HG02938 (cell line): ENCODE results near the gene WDFY4.

Experiments used
- ATAC-seq: cut with Tn5 transposase; IDR thresholded peaks from one replicate; pipeline ENCODE4 v1.9.1; 2021; ENCODE audit warnings: mild to moderate bottlenecking, moderate library complexity; ENCODE audit not compliant: unreplicated experiment

Gene WDFY4

DNA sequence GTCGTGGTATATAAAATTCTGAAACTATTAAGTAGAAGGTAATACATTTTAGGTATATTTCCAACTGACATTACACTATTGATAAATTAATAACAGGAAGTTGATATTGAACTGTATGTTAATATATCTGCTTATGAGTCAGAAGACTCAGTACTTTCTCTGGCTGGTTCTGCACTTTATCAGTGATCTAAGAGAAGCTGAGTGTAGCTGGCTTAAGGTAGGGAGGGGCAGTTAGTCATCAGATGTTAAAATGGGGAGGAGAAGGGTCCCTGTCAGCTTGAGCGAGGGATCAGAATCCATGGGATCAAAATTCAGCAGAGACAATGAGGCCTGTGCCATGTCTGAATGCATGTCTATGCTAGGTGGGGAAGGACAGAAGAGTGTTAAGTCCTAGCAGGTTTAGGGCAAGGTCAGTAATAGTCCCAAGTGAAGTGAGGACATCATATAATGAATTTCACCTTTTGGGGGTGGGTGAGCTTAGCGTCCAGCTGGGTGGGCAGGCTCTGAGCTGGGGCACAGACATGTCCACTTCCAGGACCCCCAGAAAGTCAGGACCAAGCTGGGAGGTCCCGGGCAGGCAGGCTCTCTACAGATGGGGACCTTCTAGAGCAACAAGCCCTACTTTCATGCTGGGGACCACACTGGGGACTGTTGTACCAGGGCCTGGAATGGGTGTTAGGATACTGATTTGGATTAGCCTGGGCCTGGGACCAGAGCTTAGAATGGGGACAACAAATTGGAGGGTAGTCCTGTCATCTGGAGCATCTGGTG, 82.9 kb downstream of the WDFY4 start:
- ATAC-seq: no peak

DNA sequence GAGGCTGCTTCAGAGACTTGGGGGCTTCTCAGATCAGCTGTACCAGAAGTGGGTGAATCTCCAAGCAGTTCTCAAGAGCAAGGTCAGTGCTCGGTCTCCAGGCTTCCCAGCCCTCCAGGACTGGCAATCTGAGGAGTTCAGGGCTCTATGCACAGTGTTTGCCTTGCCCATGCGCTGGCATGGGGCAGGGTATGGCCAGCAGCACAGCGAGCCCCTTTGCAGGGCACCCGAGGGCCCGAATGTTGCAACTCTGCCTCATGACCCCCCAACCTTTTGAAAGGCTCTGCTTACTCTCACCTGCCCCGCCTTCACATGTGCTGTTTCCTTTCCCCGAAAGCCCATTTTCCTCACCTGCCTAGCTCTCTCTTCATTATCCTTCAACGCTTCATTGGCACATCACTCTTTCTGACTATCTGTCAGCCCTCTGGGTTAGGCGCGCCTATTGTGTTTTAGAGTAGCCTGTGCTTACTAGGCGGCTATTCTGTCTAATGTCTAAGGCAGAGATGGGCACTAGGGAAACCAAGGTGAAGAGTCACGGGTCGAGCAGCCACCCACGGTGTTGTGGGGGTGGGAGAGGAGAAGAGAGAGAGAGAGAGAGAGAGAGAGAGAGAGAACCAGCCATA, 83.6 kb downstream of the WDFY4 start:
- ATAC-seq: no peak

DNA sequence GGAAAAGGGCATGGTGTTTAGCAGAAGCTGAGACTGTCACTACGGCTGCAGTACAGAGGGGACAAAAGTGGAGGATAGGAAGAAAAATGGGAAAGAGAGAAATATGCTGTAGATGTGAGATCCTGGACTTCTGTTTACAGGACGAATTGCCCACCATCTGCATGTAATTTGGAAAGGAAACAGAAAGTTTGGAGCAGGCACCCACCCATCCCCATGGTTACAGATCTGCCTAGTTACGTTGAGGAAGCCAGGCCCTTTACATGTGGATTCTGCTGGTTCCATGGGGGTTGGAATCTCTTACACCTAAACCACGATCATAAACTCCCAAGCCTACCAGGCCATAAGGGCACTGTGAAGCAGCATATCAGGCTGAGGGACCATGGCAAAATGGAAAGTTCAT, 84.3 kb downstream of the WDFY4 start:
- no peak for ATAC-seq

DNA sequence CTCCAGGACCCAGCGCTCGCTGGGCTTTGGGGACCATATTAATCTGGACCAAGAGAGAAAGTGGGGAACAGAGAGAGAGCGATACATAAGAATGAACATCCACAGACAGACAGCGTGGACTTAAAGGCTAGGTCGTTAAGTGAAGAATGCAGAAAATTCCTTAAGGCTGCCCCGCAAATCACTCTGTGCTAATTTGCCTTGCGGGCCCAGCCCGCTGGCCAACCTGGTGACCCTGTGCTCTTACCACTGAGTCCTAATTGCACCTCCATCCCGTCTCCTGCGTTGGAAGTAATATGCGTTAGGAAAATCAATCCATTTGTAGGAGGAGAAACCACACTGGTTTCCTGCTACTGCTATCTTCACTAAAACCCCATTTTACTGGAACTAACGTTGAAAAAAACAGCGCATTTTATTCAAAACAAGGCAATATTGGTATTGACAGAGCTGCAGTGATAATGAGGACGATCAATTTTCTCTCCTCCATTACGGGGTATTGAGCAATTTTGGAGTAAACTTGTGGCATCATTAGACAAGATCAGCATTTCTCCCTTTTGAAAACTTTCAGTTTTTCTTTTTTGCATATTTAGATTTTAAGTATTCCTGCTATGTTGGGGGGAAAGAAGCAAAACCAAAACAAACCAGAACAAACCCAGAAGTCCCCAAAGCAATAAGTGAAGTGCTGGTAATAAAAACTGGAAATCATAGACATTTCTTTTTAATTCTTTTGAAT, 85.2 kb downstream of the WDFY4 start:
- ATAC-seq: no peak

DNA sequence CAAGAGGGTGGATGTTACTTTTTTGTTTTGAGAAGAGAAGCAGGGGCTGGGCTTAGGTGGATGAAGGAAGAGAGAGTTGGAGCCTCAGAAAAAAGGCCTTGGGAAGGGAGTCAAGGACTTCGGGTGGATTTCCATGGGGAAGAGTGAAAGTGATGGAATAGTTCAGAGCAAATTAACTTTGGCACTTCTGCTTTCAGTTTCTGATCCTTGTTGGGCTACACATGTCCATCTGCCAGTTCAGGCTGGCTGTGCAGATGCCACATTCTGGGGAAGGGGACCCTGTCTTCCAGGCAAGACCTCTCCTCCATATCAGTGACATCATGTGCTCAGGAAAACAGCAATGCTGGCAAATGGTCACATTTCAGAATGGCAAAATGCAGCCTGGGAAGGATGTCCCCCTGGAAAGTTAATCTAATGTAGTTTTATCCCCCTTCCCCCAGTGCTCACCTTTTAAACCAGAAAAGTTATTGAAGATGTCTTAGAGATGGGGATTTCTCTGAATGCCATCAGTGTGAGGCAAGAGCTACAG, 86.0 kb downstream of the WDFY4 start:
- no peak for ATAC-seq

DNA sequence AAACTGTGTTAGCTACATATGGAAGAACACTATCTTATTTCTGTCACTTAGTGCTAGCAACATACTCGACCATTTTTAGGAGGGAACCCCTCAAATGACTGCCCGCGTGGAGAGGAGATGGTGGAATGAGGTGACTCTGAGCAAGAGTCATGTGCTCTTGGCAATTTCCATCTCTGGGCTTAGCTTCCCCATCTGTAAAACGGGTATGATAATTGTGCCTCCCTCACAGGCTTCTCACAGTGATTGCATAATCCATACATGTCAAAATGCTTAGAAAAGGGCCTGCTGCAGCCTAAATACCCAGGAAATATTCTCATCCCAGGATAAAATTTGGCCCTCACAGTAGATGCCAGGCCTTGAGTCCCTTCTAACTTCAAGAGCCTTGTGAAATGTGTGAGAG, 86.6 kb downstream of the WDFY4 start:
- ATAC-seq: no peak

DNA sequence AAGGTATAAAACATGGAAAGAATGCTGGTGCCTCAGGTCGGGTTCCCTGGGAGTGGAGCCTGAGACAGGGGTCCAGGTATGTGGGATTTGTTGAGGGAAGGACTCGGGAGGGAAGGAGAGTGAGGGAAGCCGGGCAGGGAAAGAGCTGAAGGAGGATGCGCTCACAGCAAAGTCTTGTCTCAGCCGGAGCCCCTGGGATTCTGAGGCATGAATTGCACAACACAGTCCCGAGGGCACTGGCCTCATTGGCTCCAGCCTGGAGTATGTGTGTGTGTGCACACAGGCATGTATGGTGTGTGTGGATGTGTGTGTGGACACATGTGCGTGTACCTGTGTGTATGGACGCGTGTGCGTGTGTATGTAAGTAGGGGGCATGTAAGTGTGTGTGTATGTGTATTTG, 87.4 kb downstream of the WDFY4 start:
- ATAC-seq: no peak

DNA sequence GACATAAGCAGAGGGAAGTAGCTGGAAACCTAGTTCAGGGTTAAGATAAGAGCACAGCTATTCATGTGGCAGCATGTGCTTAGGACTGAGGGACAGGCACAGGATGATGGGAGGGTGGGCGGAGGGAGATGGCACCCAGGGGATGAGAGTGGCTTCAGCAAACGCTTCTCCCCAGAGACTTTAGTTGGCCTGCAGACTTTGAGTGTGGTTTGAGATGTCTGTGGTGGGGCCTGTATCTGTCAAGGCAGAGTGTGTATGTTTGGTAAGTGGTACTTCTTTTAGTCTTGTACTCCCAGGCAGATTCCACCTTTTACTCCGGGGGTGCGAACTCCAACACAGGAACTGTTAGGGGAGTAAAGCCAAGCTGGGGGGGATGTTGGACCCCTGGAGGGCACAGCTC, 88.9 kb downstream of the WDFY4 start:
- ATAC-seq: no peak

DNA sequence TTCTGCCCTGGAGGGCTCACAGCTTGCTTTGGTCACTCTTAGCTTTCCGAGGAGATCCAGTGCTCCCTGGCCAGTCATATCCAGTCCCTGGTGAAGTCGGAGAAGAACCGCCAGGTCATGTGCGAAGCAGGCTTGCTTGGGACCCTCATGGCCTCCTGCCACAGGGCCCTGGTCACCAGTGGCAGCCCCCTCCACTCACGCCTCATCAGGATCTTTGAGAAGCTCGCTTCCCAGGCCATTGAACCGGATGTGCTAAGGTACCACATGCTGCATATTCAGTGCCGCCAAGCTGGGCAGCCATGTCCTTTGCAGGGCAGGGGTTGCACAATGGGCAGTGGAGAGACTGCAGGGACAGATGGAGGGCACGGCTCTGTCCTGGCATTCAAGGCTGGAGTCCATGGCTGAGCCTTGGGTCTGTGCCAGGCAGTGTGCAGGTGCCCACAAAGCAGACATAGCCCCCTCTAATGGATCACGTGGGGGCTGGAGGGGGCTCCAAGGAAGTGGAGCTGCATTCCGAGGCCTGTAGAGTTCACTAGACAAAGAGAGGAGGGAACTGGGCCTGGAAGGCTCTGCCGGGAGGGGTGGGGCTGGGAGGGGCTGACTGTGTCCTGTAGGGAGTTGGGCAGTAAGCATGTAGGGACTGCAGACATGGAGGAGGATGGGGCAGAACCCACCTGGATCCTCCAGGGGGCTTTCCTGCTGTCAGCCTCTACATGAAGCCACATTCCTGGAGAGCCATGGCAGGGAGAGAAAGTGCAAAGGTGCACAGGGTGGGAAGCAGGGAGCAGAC, 89.9 kb downstream of the WDFY4 start:
- no peak for ATAC-seq

DNA sequence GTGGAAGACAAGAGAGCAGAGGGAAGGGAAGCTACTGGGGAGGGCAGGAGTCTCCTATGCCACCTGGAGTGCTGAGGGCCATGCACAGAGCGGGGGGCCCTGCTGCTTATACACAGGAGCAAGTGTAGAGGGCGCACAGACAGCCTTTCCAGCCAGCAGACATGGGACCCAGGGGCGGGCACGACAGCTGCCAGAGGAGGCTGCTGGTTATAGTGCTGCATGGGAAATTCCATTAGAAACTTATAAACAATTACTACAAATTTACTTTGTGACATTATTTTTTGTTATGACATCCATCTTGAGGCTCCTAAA, 90.5 kb downstream of the WDFY4 start:
- no peak for ATAC-seq

DNA sequence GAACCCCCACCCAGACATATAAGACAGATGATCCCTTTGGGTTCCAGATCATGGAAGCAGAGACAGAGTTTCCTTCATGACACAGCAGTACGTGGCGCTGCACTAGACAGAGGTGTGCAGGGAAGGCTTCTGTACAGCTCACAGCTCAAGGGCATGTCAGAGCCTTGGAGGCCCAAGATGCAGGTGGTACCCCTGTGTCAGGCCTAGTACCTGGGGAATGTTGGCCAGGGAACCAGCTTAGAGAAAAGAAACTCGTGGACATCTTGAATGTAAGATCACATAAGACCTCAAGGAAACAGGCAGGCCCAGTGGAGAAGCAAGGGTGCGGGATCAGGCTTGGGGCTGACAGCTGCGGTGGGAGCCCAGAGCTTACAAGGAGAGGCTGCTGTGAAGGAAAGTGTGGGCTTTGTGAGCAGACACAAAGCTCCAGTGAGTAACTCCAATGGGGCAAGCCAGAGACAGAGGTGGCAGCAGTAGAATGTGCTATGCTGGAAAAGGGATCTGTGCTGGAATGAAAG, 91.4 kb downstream of the WDFY4 start:
- ATAC-seq: no peak

DNA sequence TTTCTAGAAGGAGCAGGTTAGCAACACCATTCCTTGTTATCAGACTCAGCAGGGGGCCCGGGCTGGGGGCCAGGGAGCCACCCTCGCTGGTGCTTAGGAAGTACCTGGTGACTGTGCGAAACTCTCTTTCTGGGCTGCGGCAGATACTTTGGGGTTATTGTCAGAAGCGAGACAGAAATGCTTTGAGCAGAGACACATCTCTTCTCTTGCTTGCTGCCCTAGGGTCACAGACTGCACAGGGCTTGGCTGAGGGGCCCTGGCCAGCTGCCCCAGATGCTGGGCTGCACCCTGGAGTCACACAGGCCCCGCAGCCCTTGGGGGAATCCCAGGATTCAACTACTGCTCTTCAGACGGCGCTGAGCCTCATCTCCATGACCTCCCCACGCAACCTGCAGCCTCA, 91.9 kb downstream of the WDFY4 start:
- ATAC-seq: no peak

DNA sequence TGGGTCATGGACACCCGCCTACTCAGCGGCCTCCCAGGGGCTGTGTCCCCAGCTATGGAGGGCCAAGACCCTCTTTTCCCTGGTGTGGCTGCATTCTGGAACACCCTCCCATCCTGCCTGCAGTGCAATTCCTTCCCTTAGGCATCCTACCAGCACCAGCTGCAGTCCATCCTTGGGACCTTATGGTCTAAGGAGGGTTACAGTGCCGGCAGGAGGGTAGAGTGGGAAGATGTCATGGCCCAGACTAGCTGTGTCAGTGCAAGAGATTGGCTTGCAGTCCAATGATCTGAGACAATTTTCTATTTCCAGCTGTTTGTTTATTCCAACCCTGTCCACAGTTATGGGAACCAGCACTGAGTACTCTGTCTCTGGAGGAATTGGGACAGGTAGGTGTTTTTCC, 92.4 kb downstream of the WDFY4 start:
- no peak for ATAC-seq

DNA sequence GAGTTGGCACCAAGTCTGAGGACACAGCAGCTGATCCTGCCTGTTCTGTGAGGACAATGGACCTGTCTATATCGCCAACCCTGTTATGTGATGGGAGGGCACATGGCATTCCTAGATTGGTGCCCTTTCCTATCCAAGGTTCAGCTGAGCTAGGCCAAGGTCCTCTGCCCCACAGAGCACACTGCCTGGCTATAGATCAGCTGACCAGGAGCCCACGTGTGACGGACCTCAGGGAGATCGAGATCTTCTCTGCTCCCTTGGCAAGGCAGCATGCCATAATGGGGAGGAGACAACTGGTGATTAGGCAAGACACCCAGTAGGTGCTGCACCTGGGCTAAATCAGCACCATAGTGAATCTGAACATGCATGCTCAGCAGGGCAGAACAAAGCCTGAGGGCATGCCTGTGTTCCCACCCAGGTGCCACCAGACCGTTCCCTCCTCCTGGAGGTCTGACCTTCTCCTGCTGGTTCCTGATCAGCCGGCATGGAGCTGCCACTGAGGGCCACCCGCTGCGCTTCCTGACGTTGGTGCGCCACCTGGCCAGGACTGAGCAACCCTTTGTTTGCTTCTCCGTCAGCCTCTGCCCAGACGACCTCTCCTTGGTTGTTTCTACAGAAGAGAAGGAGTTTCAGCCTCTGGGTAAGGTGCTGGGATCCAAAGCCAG, 93.7 kb downstream of the WDFY4 start:
- no peak for ATAC-seq

DNA sequence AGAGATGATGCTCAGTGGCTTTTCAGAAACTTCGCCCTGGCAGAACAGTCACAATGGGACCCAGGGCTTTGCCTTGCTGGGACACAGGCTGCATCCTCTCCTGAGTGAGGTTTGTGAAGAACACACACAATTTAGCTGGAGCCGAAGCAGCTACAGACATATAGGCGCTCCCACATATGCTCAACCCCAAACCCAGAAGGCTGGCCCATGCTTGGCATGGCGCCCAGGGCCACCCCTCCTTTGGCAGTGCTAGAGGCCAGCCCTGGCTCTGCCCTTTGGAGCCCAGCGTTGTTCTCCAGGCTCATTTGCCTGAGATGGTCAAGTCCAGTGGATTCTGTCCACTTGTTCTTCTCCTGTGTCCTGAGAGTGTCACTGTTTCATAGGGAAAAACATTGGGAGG, 94.4 kb downstream of the WDFY4 start:
- ATAC-seq: no peak

DNA sequence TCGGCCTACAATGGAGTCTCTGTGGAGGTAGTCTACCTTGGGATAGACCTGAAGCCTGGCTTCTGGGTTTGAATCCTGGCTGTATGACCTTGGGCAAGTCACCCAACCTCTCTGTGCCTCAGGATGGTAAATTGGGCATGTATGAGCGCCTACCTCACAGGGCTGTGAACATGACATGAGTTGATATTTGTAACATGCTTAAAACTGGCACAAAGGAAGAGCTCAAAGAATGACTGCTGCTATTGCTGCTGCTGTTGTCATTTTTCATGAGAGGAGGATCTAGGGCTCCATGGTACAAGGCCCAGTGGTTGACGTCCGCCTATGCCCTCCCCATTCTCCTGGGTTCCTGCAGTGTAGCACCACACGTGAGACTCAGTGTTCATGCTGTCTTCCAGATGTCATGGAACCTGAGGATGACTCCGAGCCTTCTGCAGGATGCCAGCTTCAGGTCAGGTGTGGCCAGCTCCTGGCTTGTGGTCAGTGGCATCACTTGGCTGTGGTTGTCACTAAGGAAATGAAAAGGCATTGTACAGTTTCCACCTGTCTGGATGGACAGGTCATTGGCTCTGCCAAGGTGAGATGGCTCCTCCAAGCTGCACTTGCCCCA, 95.0 kb downstream of the WDFY4 start:
- no peak for ATAC-seq

DNA sequence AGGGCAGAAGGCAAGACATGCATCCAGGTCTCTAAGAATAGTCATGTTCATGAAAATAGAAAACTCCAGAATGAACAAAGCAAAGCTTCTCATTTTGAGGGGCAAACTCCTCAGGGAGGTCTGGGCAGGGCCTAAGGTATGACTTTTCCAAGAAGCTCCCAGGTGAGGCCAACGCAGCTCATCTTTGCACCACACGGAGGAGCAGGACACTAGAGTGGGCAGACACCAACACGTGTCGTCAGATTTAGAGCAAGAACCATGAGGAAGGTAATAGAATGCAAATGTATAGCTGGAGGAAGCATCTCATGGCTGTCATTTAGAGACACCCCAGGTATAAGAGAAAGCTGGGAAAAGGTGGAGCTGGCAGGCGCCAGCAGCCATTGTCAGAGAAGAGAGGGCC, 95.7 kb downstream of the WDFY4 start:
- ATAC-seq: no peak

DNA sequence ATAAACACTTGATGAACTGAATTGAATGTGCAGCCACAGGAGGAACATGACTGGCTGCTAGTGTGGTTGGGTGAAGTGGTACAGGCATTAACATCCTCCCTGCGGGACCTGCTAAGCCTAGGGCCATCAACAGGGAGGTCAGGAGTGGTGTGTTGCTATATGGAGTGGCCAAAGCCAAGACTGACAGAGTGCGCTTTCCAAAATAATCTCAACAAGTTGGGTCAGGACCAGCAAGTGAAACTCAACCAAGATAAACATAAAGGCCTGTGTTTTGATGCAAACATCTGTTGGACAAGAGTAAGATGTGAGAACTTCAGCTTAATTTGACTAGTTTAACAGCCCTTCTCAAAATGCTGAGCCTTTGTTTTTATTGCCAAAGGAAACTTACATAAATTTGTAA, 97.7 kb downstream of the WDFY4 start:
- no peak for ATAC-seq

DNA sequence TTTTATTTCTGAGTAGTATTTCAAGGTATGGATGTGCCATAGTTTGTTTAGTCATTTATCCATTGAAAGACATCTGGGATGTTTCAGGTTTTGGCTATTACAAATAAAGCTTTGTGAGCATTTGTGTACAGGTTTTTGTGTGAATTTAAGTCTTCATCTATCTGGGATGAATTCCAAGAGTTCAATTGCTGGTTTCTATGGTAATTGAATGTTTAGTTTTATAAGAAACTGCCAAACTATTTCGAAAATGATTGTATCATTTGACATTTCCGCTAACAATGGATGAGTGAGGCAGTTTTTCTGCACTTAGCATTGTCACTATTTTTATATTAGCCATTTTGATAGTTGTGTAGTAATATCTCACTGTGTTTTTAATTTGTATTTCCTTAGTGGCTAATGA, 99.4 kb downstream of the WDFY4 start:
- no peak for ATAC-seq

DNA sequence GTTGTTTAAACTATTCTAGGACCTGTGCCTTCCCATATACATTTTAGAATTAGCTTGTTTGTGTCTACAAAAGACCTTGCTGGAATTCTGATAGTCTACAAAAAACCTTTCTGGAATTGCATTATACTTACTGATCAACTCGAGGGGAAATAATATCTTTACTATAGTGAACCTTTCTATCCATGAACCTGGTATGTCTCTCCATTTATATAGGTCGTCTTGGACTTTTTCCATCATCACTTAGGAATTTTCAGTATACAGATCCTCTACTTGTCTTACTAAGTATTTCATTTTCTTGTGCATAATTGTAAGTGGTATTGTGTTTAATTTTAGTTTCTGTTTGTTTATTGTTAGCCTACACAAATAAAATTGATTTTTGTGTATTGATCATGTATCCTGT, 101.1 kb downstream of the WDFY4 start:
- no peak for ATAC-seq
